H1 (cell line): ENCODE data around the gene AP1S3. TPM values are rescaled to one million over a fixed set of nuclear protein-coding genes. Genes with fewer than 3 reads are reported as not detected.

ENCODE experiments used
- ASH2L ChIP-seq: fragments of 200-600, 300-600 bp; sonication (generic); IDR thresholded peaks from one replicate; pipeline ENCODE4 v1.7.1; 2017; ENCODE audit warnings: low read length
- ATF3 ChIP-seq: IDR thresholded peaks from 2 replicates; pipeline ENCODE4 v1.6.1; 2011; ENCODE audit warnings: low read depth, mild to moderate bottlenecking, low read length; ENCODE audit not compliant: insufficient read depth
- CHD2 ChIP-seq: IDR thresholded peaks from 2 replicates; pipeline ENCODE4 v1.6.1; 2012; ENCODE audit warnings: low read length, improper control_type of control experiment
- EZH2 ChIP-seq: fragments of 200-600 bp; sonication (generic); IDR thresholded peaks from 2 replicates; pipeline ENCODE4 v1.7.1; 2012; ENCODE audit warnings: low read depth, mild to moderate bottlenecking, moderate library complexity, low read length, inconsistent platforms; ENCODE audit not compliant: severe bottlenecking
- NANOG ChIP-seq: IDR thresholded peaks from 2 replicates; pipeline ENCODE4 v1.6.1; 2011; ENCODE audit warnings: low read length, low read depth, mild to moderate bottlenecking, inconsistent platforms; ENCODE audit not compliant: insufficient read depth, poor library complexity, severe bottlenecking
- SIN3A ChIP-seq, 2 experiments: IDR thresholded peaks in 1 of 2; conservative IDR thresholded peaks in 1 of 2; 2 replicates each; pipeline ENCODE4 v1.6.1; 2011 to 2012; ENCODE audit warnings: low read length in 2 of 2, improper control_type of control experiment in 1 of 2, low read depth in 1 of 2, mild to moderate bottlenecking in 1 of 2
- polyA plus RNA-seq, 7 experiments: library from polyadenylated mRNA; depleted of rRNA in 3 of 7; stranded (reverse) in 5 of 7; unstranded in 2 of 7; fragments of >200 nt in 5 of 7; fragments of 200-250 nt in 2 of 7; gene quantifications; 1 replicate in 5 of 7; 2 replicates in 1 of 7; 4 replicates in 1 of 7; pipeline versions ENCODE4 v1.2.1 to v1.2.3, GENCODE V29; 2011 to 2013; ENCODE audit warnings: missing spikeins in 2 of 7, mixed read lengths in 2 of 7
- total RNA-seq: library from RNA; stranded (reverse); fragmentation: NEBNext Ultra II Directional; extraction: Animal tissue kit (Norgen Biotek cat#: 25700); gene quantifications from 2 replicates; pipeline ENCODE4 v1.2.1, GENCODE V29; 2021

The AP1S3 gene
- total and polyA plus RNA-seq, 2 of the 8 experiments (the other 6 are each of a cell fraction or from before 2014, with no cell fraction given) = 3.9 to 20.2 TPM

- TF ChIP-seq SIN3A (conservative IDR thresholded peaks at IDR 0.05 in 1 of 2, IDR thresholded peaks at IDR 0.05 in 1 of 2; ENCODE audit: low read depth in 1 of 2, low read length in 2 of 2) = no peak
- no peak for TF ChIP-seq ATF3
- no peak for TF ChIP-seq CHD2
- TF ChIP-seq ASH2L = no peak
- TF ChIP-seq NANOG = no peak
- TF ChIP-seq EZH2 = no peak
Measured at GRCh38 chr2:223720367-223720766, 117.0 kb downstream of the AP1S3 start (continued).
